Smooth muscle cell (in vitro differentiated cells): ENCODE measurements around the gene CMTM3. TPM values are rescaled to one million over a fixed set of nuclear protein-coding genes. Genes with fewer than 3 reads are reported as not detected.

Experiments
- DNase-seq: peaks from one replicate; lab custom pipeline; 2025; ENCODE audit not compliant: unreplicated experiment; lab: John Stamatoyannopoulos, UW
- H2AFZ ChIP-seq: fragments of 200-600 bp; sonication (generic); 2 replicates; pipeline ENCODE4 v1.6.0; 2016; ENCODE audit warnings: antibody characterized with exemption, low read depth, mild to moderate bottlenecking
- H3F3A ChIP-seq: fragments of 200-600 bp; sonication (generic); 2 replicates; pipeline ENCODE4 v1.6.0; 2017; ENCODE audit warnings: antibody characterized with exemption, low read depth
- H3K27ac ChIP-seq: fragments of 200-600 bp; sonication (generic); 2 replicates; pipeline ENCODE4 v1.5.1; 2016; ENCODE audit warnings: low read depth, mild to moderate bottlenecking
- H3K27me3 ChIP-seq: fragments of 200-600 bp; sonication (generic); 2 replicates; pipeline ENCODE4 v1.6.1; 2016; ENCODE audit warnings: low read depth, mild to moderate bottlenecking
- H3K36me3 ChIP-seq: fragments of 200-600 bp; sonication (generic); 2 replicates; pipeline ENCODE4 v1.5.1; 2016; ENCODE audit warnings: low read depth
- H3K4me1 ChIP-seq: fragments of 200-600 bp; sonication (generic); 2 replicates; pipeline ENCODE4 v1.5.1; 2016; ENCODE audit warnings: low read depth
- H3K4me2 ChIP-seq: fragments of 200-600 bp; sonication (generic); 2 replicates; pipeline ENCODE4 v1.6.0; 2016; ENCODE audit warnings: mild to moderate bottlenecking
- H3K4me3 ChIP-seq: fragments of 200-600 bp; sonication (generic); 2 replicates; pipeline ENCODE4 v1.5.1; 2016; ENCODE audit warnings: mild to moderate bottlenecking
- H3K79me2 ChIP-seq: fragments of 200-600 bp; sonication (generic); 2 replicates; pipeline ENCODE4 v1.6.0; 2016; ENCODE audit warnings: low read depth, mild to moderate bottlenecking
- H3K9ac ChIP-seq: fragments of 200-600 bp; sonication (generic); 2 replicates; pipeline ENCODE4 v1.6.0; 2016; ENCODE audit warnings: low read depth
- H3K9me3 ChIP-seq: fragments of 200-600 bp; sonication (generic); replicated peaks from 2 replicates; pipeline ENCODE4 v1.5.1; 2016; ENCODE audit warnings: low read depth
- H4K20me1 ChIP-seq: fragments of 200-600 bp; sonication (generic); 2 replicates; pipeline ENCODE4 v1.6.0; 2016; ENCODE audit warnings: low read depth
- WGBS: methylation state at CpG from one replicate; pipeline ENCODE4 v1.1.7; 2016; ENCODE audit warnings: low lambda C conversion rate; 5-methylcytosine and 5-hydroxymethylcytosine counted together
- polyA plus RNA-seq: library from polyadenylated mRNA; unstranded; fragments of >200 nt; fragmentation: Nextera tagmentation; extraction: Ambion mirVana; gene quantifications from 2 replicates; pipeline ENCODE4 v1.2.1, GENCODE V29; 2016
- total RNA-seq: library from RNA; depleted of rRNA; stranded (reverse); fragments of >200 nt; gene quantifications from 2 replicates; pipeline ENCODE4 v1.2.3, GENCODE V29; 2014
- TF ChIP-seq, protein P1 (sequence below): fragments of 200-600 bp; sonication (generic); IDR thresholded peaks from 2 replicates; pipeline ENCODE4 v1.5.1; 2017; ENCODE audit warnings: borderline replicate concordance, mild to moderate bottlenecking, antibody characterized with exemption; ENCODE audit not compliant: insufficient read depth, poor library complexity, severe bottlenecking

CMTM3 gene
- total and polyA plus RNA-seq, 2 experiments from 2014 or later: 21.8 to 57.8 TPM

DNA sequence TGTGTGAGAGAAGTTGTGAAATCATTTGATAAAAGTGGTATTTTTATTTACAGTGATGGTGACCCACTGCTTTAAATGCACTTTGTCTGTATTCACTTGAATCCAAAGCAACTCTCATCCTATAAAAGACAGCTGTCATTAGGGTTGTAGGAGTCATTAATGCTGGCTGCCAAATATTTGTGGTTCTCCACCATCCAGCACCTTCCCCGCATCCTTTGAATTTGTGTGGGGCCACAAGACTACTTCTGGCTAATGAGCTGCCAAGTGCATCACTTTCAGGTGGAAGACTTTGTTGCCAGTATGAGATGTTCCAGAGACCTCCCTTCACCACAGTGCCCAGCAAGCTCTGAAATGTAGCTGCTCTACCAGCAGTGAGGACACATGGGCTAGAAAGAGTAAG is 43.4 kb downstream of the CMTM3 start:
- no peak for DNase-seq
- TF ChIP-seq, protein P1, sequence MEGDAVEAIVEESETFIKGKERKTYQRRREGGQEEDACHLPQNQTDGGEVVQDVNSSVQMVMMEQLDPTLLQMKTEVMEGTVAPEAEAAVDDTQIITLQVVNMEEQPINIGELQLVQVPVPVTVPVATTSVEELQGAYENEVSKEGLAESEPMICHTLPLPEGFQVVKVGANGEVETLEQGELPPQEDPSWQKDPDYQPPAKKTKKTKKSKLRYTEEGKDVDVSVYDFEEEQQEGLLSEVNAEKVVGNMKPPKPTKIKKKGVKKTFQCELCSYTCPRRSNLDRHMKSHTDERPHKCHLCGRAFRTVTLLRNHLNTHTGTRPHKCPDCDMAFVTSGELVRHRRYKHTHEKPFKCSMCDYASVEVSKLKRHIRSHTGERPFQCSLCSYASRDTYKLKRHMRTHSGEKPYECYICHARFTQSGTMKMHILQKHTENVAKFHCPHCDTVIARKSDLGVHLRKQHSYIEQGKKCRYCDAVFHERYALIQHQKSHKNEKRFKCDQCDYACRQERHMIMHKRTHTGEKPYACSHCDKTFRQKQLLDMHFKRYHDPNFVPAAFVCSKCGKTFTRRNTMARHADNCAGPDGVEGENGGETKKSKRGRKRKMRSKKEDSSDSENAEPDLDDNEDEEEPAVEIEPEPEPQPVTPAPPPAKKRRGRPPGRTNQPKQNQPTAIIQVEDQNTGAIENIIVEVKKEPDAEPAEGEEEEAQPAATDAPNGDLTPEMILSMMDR: no peak
- Histone ChIP-seq H3K9me3 (no peaks in the 10 kb centered on the region), H3F3A (no peaks in the 10 kb centered on the region), H2AFZ (no peak overlapping the region), H3K9ac (no peak overlapping the region), H3K27me3 (no peaks in the 10 kb centered on the region), H3K4me2 (no peak overlapping the region), H3K4me1 (no peaks in the 10 kb centered on the region), H3K4me3 (no peak overlapping the region), H4K20me1 (peaks cover 24% of the 10 kb centered on the region), H3K36me3 (no peaks in the 10 kb centered on the region), H3K79me2 (no peaks in the 10 kb centered on the region), H3K27ac (no peak overlapping the region)
- 94% methylated on average over 1 of the region's 1 CpG for WGBS

DNA sequence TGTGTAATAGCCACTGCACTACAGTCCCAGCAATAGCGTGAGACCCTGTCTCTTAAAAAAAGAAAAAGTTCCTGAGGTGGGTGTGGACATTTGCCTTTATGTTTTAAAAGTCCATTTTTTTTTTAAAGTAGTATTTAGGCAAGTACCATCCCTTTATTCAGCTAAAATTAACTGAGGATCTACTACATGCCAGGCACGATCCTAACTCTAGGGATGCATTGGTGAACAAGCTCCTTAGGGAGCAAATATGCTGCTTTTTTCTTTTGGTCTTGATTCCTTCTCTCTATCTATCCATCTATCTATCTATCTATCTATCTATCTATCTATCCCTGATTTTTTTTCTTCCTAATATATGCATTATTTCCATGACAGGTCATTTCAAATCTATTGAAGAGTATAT is 44.7 kb downstream of the CMTM3 start:
- Histone ChIP-seq H3K9ac (no peak overlapping the region), H3K9me3 (no peaks in the 10 kb centered on the region), H3K4me2 (no peak overlapping the region), H3K27me3 (no peaks in the 10 kb centered on the region), H4K20me1 (peaks cover 20% of the 10 kb centered on the region), H3K27ac (no peak overlapping the region), H2AFZ (no peak overlapping the region), H3K79me2 (no peaks in the 10 kb centered on the region), H3F3A (no peaks in the 10 kb centered on the region), H3K4me1 (no peaks in the 10 kb centered on the region), H3K4me3 (no peak overlapping the region), H3K36me3 (no peaks in the 10 kb centered on the region)
- no peak for DNase-seq
- TF ChIP-seq, protein P1: no peak
- 95% methylated on average over 2 of the region's 2 CpGs for WGBS

DNA sequence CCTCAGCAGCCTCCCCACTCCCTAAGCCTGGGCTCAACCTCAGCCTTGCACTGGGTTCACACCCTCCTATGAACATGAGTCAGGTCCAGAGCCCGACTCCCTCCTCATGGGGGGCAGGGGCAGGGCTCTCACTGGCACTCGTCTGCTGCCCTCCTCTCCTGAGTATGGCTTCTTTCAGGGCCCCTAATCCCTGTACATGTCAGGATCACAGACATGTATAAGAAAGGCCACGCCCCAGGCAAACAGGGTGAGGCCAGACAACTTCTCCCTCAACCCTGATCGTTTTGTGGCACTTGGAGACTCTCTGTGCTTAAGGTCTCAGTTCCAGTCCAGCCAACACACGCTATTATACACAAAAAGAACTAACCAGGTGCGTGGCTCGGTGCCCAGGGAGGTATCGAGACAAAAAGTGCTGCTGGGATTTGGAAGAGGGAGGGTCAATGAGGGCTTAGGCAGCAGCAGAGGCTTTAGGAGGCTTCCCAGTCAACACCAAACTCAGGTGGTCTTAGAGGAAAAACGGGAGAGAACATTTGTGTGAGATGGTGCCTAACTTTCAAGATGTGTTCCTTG is 45.2 kb downstream of the CMTM3 start:
- 92% methylated on average over 9 of the region's 9 CpGs for WGBS
- Histone ChIP-seq H3K4me3 (no peak overlapping the region), H3K27ac (no peak overlapping the region), H3K4me1 (no peaks in the 10 kb centered on the region), H3K36me3 (no peaks in the 10 kb centered on the region), H3K9me3 (no peaks in the 10 kb centered on the region), H3F3A (no peaks in the 10 kb centered on the region), H3K4me2 (no peak overlapping the region), H3K79me2 (no peaks in the 10 kb centered on the region), H3K27me3 (no peaks in the 10 kb centered on the region), H3K9ac (no peak overlapping the region), H4K20me1 (peaks cover 18% of the 10 kb centered on the region), H2AFZ (no peak overlapping the region)
- DNase-seq: no peak
- TF ChIP-seq, protein P1: no peak
